ENCODE data around the gene DKK3.

DKK3 gene

GRCh38 chr11:11996321-11997048 lies 11.9 kb downstream of the DKK3 start:
- Histone ChIP-seq H3K36me3 (ENCODE audit: control insufficient read depth, low read depth, low read length) (peaks cover 16% of the 10 kb centered on the region), H3K27ac (ENCODE audit: low read length) (no peak overlapping the region), H3K4me1 (ENCODE audit: control insufficient read depth, low read depth, low read length) (no peaks in the 10 kb centered on the region), H3K4me3 (ENCODE audit: low read length) (no peak overlapping the region), H3K9ac (ENCODE audit: low read length) (no peak overlapping the region), H3K27me3 (ENCODE audit: control insufficient read depth, insufficient read depth, low read length) (no peaks in the 10 kb centered on the region), H3K9me3 (ENCODE audit: control insufficient read depth, low read depth, low read length) (no peaks in the 10 kb centered on the region)

- H3K4me3 ChIP-seq (ENCODE audit: low read length), result no peak overlapping the region
- no peak overlapping the region for H3K9ac ChIP-seq (ENCODE audit: low read length)
- H3K36me3 ChIP-seq (ENCODE audit: control insufficient read depth, low read depth, low read length), result peaks cover 12% of the 10 kb centered on the region
- H3K27ac ChIP-seq (ENCODE audit: low read length), result no peak overlapping the region
- H3K27me3 ChIP-seq (ENCODE audit: control insufficient read depth, insufficient read depth, low read length), result no peaks in the 10 kb centered on the region
- H3K9me3 ChIP-seq (ENCODE audit: control insufficient read depth, low read depth, low read length), result no peaks in the 10 kb centered on the region
- H3K4me1 ChIP-seq (ENCODE audit: control insufficient read depth, low read depth, low read length), result no peaks in the 10 kb centered on the region
Observed at GRCh38 chr11:11995601-11996000, 12.8 kb downstream of the DKK3 start.

GRCh38 chr11:11993839-11994238 lies 14.6 kb downstream of the DKK3 start:
- Histone ChIP-seq H3K4me1 (ENCODE audit: control insufficient read depth, low read depth, low read length) (no peaks in the 10 kb centered on the region), H3K9ac (ENCODE audit: low read length) (no peak overlapping the region)

GRCh38 chr11:11992257-11993212 lies 15.9 kb downstream of the DKK3 start:
- Histone ChIP-seq H3K9me3 (ENCODE audit: control insufficient read depth, low read depth, low read length) (no peaks in the 10 kb centered on the region), H3K36me3 (ENCODE audit: control insufficient read depth, low read depth, low read length) (peaks cover 12% of the 10 kb centered on the region), H3K4me3 (ENCODE audit: low read length) (no peak overlapping the region), H3K27me3 (ENCODE audit: control insufficient read depth, insufficient read depth, low read length) (no peaks in the 10 kb centered on the region), H3K9ac (ENCODE audit: low read length) (no peak overlapping the region), H3K4me1 (ENCODE audit: control insufficient read depth, low read depth, low read length) (no peaks in the 10 kb centered on the region), H3K27ac (ENCODE audit: low read length) (no peak overlapping the region)

More at GRCh38 chr11:11993839-11994238, 14.6 kb downstream of the DKK3 start:
- H3K9me3 ChIP-seq (ENCODE audit: control insufficient read depth, low read depth, low read length), result no peaks in the 10 kb centered on the region
- H3K27ac ChIP-seq (ENCODE audit: low read length), result no peak overlapping the region
- H3K4me3 ChIP-seq (ENCODE audit: low read length), result no peak overlapping the region
- peaks cover 12% of the 10 kb centered on the region for H3K36me3 ChIP-seq (ENCODE audit: control insufficient read depth, low read depth, low read length)
- no peaks in the 10 kb centered on the region for H3K27me3 ChIP-seq (ENCODE audit: control insufficient read depth, insufficient read depth, low read length)

- H3K4me1 ChIP-seq (ENCODE audit: control insufficient read depth, low read depth, low read length), result no peaks in the 10 kb centered on the region
- H3K36me3 ChIP-seq (ENCODE audit: control insufficient read depth, low read depth, low read length), result no peaks in the 10 kb centered on the region
- no peaks in the 10 kb centered on the region for H3K27me3 ChIP-seq (ENCODE audit: control insufficient read depth, insufficient read depth, low read length)
- no peaks in the 10 kb centered on the region for H3K9me3 ChIP-seq (ENCODE audit: control insufficient read depth, low read depth, low read length)
- H3K4me3 ChIP-seq (ENCODE audit: low read length), result no peak overlapping the region
- H3K27ac ChIP-seq (ENCODE audit: low read length), result no peak overlapping the region
- H3K9ac ChIP-seq (ENCODE audit: low read length), result no peak overlapping the region
Observed at GRCh38 chr11:11989774-11990744, 18.4 kb downstream of the DKK3 start.

- no peaks in the 10 kb centered on the region for H3K9me3 ChIP-seq (ENCODE audit: control insufficient read depth, low read depth, low read length)
- no peaks in the 10 kb centered on the region for H3K4me1 ChIP-seq (ENCODE audit: control insufficient read depth, low read depth, low read length)
- H3K27ac ChIP-seq (ENCODE audit: low read length), result no peak overlapping the region
- no peak overlapping the region for H3K4me3 ChIP-seq (ENCODE audit: low read length)
- no peak overlapping the region for H3K9ac ChIP-seq (ENCODE audit: low read length)
- H3K36me3 ChIP-seq (ENCODE audit: control insufficient read depth, low read depth, low read length), result no peaks in the 10 kb centered on the region
- no peaks in the 10 kb centered on the region for H3K27me3 ChIP-seq (ENCODE audit: control insufficient read depth, insufficient read depth, low read length)
Observed at GRCh38 chr11:11988681-11989261, 19.7 kb downstream of the DKK3 start.

GRCh38 chr11:11988099-11988651 lies 20.3 kb downstream of the DKK3 start:
- H3K36me3 ChIP-seq (ENCODE audit: control insufficient read depth, low read depth, low read length), result no peaks in the 10 kb centered on the region
- H3K27me3 ChIP-seq (ENCODE audit: control insufficient read depth, insufficient read depth, low read length), result no peaks in the 10 kb centered on the region
- no peak overlapping the region for H3K27ac ChIP-seq (ENCODE audit: low read length)
- no peak overlapping the region for H3K9ac ChIP-seq (ENCODE audit: low read length)
- no peaks in the 10 kb centered on the region for H3K4me1 ChIP-seq (ENCODE audit: control insufficient read depth, low read depth, low read length)
- H3K9me3 ChIP-seq (ENCODE audit: control insufficient read depth, low read depth, low read length), result no peaks in the 10 kb centered on the region
- H3K4me3 ChIP-seq (ENCODE audit: low read length), result no peak overlapping the region

- H3K4me1 ChIP-seq (ENCODE audit: control insufficient read depth, low read depth, low read length), result no peaks in the 10 kb centered on the region
- H3K27ac ChIP-seq (ENCODE audit: low read length), result no peak overlapping the region
- no peaks in the 10 kb centered on the region for H3K9me3 ChIP-seq (ENCODE audit: control insufficient read depth, low read depth, low read length)
- H3K36me3 ChIP-seq (ENCODE audit: control insufficient read depth, low read depth, low read length), result no peaks in the 10 kb centered on the region
- H3K4me3 ChIP-seq (ENCODE audit: low read length), result no peak overlapping the region
- H3K27me3 ChIP-seq (ENCODE audit: control insufficient read depth, insufficient read depth, low read length), result no peaks in the 10 kb centered on the region
- no peak overlapping the region for H3K9ac ChIP-seq (ENCODE audit: low read length)
Observed at GRCh38 chr11:11987503-11988022, 20.9 kb downstream of the DKK3 start.

GRCh38 chr11:11985954-11986949 lies 22.2 kb downstream of the DKK3 start:
- H3K27ac ChIP-seq (ENCODE audit: low read length), result no peak overlapping the region
- H3K4me3 ChIP-seq (ENCODE audit: low read length), result no peak overlapping the region
- H3K9ac ChIP-seq (ENCODE audit: low read length), result no peak overlapping the region
- no peaks in the 10 kb centered on the region for H3K9me3 ChIP-seq (ENCODE audit: control insufficient read depth, low read depth, low read length)
- no peaks in the 10 kb centered on the region for H3K4me1 ChIP-seq (ENCODE audit: control insufficient read depth, low read depth, low read length)
- H3K27me3 ChIP-seq (ENCODE audit: control insufficient read depth, insufficient read depth, low read length), result no peaks in the 10 kb centered on the region
- H3K36me3 ChIP-seq (ENCODE audit: control insufficient read depth, low read depth, low read length), result no peaks in the 10 kb centered on the region

Data from iPS-18a (cell line).